Fibroblast of skin of left quadriceps (primary cell): ENCODE results near the gene MEN1.

Source experiments
- DNase-seq, 2 experiments: peaks; one replicate each; pipeline ENCODE4 v3.0.0-alpha.2; 2013; ENCODE audit warnings: low read depth in 2 of 2

MEN1 gene

DNA sequence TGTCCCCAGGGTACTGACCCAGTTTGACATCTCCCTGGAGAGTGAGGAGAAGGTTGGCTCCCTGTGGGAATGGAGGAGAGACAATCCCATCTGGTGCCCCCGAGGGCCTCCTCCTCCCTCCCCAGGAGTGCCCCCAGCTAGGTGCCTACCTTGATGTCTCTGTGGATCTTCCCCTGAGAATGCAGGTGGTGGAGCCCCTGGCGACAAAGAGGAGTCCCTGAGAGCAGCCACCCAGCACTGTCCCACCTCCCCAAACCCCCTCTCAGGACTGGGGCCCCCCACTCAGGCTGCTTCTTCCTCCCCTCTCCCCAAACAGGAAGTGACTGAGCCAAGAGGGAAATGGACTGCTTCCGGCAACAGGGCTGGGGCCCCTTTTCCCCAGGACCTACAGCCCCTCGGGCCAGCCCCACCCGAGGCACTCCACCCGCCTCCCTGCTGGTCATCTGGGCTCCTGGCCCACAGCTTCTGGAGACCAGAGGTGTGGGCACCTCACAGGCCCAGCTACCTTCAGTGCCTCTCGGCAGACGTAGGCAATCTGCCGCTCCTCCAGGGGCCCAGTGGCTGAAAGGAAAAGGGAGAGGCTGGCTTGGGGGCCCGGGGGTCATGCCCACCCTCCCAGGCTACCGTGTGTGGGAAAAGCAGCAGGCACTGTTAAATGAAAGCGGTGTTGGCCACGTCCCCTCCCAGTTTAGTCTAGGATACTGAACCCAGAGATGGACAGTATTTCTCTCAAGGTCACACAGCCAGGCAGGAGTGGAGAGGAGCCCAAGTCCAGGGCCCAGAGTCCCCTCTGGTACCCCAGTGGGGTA, 8.6 kb downstream of the MEN1 start:
- no peak for DNase-seq

DNA sequence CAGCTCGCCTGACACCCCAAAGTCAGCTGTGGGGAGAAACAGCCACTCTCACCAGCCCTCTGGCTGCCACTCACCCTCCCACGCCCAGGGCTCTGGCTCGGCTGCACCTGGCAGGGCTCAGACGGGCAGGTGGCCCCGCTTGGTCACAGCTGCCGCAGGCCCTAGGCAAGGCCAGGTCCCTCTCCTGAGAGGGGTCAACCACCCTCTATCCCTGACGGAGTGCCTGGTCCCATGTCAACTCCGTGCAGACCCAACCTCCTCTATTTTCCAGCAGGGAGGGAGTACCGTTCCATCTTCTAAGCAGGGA, 9.2 kb downstream of the MEN1 start:
- DNase-seq: no peak

DNA sequence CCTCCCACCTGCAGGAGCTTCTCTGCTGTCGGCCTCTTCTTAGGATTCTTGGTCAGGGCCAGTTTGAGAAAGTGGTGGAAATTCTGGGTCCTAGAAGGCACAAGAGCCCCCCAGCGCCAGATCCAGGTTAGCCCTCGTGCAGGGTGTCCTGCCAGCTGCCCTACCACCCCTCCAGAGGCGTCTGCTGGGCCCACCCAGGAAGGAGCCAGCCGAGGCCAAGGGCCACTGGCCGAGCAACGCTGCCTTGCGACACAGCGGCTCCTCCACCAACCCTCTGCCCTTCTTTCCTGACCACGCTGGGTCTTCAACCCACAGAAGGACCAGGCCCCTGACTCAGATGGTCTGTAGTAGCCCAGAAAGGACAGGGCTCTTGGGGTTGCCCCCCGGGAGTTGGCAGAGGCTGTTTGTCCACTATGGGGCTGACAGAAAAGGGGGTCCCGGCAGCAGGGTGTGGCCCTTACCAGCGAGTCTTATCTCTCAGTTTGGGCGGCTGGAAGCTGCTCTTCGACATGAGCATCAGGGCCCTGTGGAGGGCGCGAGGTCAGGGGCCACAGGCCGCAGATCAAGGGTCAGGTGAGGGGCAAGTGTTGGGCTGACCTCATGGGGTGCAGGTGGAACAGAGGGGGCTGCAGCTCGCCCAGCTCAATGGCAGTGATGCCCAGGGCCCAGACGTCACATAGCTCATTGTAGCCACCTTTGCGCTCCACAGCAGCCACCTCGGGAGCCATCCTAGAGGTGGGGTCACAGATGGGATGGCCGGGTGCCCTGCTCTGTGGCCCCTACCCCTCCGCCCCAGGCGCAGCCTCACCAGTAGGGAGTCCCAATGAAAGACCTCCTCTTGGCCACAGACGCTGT, 9.8 kb downstream of the MEN1 start:
- no peak for DNase-seq

DNA sequence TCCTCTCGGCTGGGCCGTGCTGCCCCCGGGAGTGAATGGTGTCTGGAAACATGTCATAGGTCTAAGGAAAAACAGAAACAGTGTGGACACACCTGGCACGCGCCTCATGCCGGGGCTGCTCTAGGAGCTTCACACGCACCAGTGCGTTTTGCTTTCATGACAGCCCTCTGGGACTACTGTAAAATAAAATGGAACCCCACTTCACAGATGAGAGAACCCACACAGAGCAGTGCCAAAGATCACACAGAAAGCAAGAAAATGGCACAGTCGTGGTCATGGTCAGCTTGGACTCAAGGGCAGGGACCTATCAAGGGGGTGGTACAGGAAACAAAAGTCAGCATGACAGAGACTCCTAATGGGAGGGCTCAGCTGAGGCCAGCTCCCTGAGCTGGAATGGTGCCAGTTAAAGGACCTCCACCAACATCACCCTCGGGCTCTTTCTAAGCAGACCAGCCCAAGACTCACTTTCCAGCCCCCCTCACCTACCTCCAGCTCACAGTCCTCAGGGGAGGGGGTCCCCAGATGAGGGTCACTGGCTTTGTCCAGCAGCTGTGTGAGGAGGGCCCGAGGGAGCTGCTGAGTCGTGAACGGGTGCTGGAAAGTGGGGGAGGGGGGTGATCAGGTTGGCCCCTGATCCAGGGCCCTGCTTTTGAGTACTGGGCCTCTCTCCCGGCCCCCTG, 10.6 kb downstream of the MEN1 start:
- no peak for DNase-seq

DNA sequence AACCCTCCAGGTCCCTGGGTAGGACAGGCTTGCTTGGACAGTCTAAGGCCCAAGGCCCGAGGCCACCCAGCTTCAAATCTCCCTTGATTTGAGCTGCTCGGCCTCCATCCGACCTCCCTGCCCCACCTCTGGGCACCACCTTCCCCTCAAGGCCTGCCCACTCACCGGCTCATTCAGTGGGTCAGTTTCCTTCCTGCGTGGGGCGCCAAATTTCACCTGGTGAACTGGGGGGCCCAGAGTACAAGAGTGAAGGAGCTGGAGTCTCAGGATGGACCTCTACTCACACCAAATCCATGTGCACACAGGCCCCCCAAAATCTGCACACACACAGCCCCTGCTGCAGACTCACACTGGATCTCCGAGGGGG, 11.1 kb downstream of the MEN1 start:
- DNase-seq: no peak

DNA sequence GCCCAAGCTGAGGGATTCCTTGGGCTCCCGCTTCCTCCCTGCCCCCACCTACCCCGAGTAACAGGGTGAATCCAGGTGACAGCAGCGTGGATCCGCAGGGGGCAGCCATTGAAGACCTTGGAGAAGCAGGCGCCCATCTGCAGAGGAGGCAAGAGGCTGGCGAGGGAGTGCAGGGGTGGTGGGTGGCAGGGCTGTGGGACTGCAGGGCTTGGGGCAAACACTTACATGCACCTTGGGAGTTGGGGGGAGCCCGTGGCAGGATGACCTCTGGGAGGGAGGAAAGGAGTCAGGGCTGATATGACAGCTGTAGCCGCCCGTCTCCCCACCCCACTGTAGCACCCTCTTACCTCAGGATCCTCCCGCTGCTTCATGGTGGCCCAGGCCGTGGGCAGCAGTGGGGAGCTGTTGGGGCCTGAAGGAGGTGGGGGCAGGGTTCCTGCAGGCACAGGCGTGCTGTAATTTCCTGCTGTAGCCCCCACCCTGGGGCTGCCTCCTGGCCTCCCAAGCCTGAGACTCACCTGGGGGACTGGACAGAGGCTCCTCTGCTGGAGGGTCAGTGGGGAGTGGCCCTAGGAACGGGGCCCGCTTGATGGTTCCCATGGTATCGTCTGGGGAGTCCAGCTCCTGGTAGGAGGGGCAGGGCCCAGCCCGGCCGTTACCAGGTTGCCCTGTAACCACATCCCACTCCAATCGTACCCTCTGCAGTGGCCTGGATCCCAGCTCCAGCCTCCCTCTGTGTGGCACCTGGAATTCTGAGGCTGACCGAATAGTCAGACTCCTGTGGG, 13.4 kb downstream of the MEN1 start:
- no peak for DNase-seq

DNA sequence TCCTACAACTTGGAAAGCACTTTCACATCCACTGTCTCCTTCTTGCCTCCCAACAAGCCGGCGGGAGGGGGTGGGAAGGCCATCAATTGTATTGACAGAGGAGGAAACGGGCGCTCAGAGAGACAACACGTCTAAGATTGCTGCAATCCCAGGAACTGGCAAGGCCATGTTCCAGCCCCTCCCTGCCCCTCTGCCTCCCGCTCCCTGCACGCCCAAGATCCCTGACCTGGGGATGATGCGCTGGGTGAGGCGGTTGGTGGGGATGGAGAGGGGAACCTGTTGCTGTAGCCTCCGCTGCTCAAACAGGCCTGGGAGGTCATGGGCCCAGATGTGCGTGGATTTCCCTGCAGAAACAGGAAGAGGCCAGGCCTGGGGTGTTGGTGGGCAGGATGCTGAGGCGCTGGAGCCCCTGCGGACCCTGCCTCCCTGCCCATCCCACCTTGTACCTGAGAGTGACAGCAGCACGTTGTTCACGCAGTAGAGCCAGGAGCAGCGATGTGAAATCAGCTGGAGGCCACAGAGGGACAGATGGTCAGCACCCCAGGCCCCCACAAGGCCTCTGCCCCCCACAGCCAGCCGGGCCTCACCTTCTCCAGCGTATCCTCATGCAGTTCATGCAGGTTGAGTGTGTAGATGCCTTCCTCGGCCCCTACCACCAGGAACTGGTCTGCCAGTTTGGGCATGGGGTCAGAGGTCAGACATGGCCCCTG, 14.1 kb downstream of the MEN1 start:
- no peak for DNase-seq

DNA sequence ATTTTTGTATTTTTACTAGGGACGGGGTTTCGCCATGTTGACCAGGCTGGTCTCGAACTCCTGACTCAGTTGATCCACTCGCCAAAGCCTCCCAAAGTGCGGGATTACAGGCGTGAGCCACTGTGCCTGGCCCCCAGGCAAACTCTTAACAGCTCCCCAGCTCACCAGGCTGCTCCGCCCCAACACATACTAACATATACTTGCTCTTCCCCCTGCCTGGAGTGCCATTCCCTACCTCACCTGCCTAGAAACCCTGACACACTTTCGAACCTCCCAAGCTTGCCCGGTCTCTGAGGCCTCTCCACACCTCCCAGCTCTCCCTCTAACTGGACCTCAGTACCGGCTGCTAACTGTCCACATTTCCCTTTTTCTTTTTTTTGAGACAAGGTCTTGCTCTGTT, 15.8 kb downstream of the MEN1 start:
- no peak for DNase-seq

DNA sequence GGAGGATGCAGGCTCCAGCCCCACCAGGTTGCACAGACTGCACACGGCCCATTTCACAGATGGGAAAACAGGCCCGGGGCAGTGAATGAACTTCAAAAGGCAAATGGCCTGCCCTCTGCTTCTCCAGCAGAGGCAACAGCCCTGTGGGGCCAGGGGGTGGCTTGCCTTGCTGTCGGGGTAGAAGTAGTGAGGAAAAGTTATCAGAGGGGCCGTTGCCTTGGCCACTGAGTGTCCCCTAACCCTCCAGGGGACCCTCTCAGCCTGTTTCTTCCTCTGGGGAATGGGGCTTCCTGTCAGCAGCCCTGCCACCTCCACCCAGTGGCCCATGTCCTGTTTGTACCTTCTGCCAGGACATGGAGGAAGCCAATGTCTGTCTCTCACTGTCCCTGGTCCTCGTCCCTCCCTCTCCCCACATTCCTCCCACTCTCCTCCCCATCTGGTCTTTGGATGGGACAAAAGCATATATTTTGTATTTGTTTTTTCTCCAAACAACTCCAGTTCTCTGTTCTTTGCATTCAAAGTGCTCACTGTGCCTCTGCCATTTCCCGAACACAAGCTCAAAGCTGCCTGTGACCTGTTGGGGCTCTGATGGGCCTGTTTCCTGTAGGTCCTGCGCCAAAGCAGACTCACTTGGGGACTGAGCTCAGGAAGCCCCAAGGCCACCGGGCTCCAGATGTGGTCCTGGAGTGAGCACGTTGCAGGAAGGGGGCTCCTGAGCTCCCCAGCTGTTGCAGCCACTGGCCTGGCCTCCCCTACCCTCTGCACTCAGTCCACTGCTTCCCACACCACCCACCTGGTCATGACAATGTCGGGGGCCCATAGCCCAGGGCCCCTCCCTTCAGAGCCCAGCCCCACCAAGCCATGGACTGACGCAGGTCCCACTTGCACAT, 16.8 kb downstream of the MEN1 start:
- no peak for DNase-seq

DNA sequence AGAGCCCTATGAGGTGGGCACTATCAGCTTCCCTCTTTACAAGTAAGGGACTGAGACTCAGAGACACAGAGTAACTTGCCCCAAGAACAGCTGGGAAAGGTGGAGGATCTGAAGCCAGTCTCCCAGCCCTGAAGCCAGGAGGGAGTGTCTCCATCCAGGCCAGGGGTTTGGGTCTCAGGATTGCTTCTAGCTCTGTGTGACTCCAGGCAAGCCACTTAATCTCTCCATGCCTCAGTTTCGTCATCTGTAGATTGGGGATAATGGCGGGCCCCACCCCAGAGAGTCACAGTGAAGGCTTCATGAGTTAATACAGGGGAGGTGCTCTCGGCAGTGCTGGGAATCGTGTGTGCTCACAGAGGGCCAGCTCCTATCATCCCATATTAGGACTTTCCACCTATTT, 17.9 kb downstream of the MEN1 start:
- no peak for DNase-seq

DNA sequence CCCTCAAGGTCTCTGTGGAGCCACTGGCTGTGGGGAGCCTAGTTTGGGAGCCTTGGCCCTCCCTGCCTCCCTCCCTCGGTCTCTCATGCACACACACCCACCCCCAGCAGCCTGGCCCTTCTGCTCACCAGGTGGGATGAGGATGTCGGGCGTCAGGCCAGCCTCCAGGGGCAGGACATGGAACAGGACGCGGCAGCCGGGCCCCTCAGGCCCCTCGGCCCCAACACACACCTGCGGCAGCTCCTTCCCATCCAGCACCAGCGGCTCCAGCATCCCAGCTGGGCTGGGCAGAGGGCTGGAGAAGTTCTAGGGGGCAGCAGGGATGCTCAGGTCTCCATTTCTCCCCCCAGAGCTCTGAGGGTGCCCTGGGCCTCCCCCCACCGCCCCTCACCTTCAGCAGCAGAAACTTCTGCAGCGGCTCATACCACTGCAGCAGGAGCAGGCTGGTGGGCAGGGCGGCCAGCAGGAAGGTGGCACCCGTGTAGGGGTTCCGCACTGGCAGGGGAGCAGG, 18.5 kb downstream of the MEN1 start:
- no peak for DNase-seq

DNA sequence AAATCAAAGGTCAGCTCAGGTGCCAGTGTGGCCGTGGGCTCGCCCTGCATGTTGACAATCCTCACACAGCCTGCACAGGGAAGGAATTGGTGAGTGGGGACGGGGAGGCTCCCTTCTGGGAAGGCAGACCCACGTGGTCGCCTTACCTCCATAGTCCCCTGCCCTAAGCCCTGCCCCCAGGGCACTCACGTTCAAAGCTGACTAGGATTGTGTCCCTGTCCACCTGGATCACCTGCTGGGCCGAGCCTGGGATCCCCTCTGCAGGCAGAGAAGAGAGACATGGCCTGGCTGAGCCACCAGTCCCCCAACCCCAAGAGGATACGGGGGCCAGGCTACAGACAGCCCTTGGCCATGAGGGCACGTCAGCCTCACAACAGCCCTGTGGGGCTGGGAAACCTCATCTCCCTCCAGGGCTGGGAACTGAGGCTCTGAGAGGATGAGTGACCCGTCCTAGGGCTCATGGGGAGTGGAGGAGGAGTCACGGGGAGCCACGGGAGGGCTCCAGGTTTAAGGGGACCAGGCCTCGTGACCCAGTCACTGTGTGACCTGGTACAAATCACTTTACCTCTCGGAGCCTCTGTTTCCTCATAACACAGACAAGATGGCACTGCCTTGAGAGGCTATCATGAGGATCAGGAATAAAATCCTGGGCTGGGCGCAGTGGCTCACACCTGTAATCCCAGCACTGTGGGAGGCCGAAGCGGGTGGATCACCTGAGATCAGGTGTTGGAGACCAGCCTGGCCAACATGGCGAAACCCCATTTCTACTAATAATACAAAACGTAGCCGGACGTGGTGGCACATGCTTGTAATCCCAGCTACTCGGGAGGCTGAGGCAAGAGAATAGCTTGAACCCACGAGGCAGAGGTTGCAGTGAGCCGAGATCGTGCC, 19.9 kb downstream of the MEN1 start:
- no peak for DNase-seq

DNA sequence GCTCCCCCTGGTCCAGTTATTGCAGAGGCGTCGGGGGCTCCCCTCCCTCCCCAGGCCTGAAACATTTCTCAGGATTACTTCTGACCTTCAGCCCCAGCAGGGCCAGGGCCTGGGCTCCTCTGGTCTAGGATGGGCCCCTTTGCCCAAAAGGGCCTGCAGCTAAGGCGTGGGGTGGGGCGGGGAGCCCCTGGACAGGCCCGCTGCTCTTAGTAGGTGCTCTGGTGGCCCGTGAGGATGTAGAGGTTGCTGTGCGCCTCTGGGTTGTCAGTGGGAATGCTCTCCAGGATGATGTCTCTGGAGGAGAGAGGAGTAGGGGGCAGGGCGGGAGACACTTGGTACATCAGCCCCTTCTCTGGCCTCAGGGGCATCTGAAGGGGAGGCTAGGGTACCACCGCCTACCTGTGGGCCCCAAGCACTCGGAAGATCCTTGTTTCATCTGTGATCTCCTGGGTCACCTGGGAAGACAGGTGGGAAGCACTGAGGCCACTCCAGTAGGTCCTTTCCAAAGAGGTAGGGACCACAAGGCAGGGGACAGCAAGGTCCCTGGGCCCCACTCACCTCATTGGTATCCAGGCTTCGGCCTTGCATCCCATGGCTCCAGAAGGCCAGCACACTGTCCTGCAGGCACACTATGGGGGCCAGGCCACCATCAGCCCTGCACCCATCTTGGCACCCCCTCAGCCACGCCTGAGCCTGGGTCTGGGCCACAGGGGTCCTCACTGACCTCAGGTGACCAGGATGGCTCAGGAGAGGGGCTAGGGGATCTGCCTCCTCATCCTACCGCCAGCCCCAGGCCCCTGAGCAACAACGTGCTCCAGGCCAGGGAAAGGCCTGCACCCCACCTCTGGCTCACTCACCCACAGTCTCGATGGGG, 20.8 kb downstream of the MEN1 start:
- DNase-seq: no peak

DNA sequence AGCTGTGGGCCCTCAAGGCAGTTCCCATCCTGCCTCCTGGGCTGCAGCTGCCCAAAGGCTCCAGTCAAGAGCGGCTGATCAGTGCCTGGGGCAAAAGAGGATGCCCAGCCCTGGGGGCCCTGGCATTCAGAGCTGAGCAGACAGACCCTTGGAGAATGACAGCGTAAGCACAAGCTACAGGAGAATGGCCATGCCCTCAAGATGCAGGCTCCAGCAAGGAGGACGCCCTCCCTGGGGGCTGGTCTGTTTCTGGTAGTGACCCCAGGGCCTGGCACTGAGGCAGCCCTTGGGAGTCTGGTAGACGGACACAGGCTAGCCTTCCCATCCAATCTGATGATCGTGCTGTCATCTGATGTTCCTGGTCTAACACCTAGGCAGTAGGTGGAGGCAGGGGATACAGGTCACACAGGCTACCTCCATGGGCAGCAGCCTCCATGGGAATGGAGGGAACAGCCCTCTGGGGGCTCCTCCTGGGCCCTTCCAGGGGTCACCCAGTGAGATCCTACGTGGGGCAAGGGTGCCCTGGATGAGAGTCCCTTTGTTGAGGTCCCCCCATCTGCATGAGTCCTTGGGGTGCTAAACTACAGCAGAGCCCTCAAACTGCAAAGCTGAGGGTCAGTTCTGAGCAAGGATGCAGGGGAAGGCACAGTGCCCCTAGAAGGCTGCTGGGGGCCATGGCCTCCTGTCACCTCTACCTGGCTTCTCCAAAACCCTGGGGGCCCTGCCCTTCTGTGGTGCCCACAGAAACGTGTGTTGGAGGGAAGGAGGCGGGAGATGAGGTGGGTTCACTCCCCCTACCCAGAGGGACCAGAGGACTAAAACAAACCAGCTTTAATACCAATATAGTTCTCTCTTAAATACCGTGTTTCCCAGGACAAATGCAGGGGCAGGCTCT, 21.8 kb downstream of the MEN1 start:
- no peak for DNase-seq

DNA sequence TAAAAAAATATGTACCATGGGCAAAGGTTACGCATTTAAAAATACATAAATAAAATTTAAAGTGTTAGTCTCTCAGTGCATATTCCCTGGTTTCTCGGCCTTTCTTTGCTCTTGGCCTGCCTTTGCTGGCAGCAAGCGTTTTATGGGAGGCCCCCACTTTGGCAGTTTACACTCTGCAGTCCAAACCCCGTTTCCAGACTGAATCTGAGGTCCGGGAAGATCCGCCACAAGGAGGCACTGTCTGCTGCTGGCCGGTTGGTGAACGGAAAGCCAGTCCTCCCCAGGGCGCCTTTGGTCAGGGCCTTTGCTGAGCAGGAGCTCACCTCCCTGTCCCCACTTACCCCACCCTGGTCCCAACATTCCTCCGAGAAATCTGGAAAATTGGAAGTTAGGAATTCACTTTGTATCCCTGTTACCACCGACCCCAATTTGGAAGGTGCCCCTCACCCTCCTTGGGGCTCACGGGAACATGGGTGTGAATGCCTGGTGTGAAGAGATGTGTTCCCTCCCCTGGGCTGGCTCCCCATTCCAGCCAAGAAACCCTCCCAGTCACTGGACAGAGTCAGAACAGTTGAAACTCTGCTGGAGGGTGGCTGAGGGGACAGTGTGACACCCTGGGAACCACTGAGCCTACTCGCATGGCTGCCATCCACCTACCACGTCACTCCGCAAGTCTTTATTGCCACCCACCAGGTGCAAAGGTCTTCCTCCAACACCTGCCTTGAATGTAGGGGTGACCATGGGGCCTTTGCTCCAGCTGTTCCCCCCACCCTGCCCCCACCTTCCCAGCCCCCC, 22.6 kb downstream of the MEN1 start:
- no peak for DNase-seq

DNA sequence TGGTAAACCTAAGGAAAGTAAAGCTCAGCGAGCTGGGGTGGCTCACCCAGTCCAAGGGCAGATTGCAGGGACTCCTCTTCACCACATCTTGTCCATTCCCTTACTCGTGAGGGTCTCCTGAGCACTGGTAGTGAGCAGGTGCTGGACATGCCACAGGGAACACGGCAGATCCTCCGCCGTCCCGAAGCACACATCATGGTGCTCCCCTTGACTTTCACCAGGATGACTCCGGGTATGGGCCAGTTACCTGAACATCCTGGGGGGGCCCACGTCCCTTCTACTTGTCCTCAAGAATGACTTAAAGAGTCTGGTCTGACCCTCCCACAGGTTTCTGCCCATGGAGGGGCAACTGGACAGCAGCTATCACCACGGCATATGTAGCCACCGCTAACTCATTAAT, 24.0 kb downstream of the MEN1 start:
- no peak for DNase-seq
